GM12891 (cell line): ENCODE measurements around the gene ARFIP1.

ENCODE experiments used
- POLR2A ChIP-seq: IDR thresholded peaks from 2 replicates; pipeline ENCODE4 v1.6.1; 2011; ENCODE audit warnings: low read depth, low read length, control low read depth
- POLR2AphosphoS5 ChIP-seq: IDR thresholded peaks from 2 replicates; pipeline ENCODE4 v1.6.1; 2011; ENCODE audit warnings: low read depth, low read length, control low read depth

GRCh38 chr4:152850377-152850776, 70.6 kb downstream of the ARFIP1 start:
- TF ChIP-seq POLR2A: no peak
- TF ChIP-seq POLR2AphosphoS5: no peak
